HUES6 (cell line): ENCODE data around the gene GNB5.
"Not testable (repeated sequence)": the region's sequence is repeated elsewhere in the genome, so short reads cannot be mapped to it uniquely, and the experiment has no call there.

ENCODE experiments used
- H3K27ac ChIP-seq: 2 replicates; pipeline ENCODE4 v1.7.0; 2013; ENCODE audit warnings: low read depth, mild to moderate bottlenecking, low read length, inconsistent platforms
- H3K27me3 ChIP-seq: 2 replicates; pipeline ENCODE4 v1.6.1; 2013; ENCODE audit warnings: low read length; ENCODE audit not compliant: control insufficient read depth, insufficient read depth
- H3K36me3 ChIP-seq: 2 replicates; pipeline ENCODE4 v1.6.1; 2013; ENCODE audit warnings: low read length; ENCODE audit not compliant: control insufficient read depth, insufficient read depth
- H3K4me1 ChIP-seq: 2 replicates; pipeline ENCODE4 v1.6.1; 2013; ENCODE audit warnings: low read length; ENCODE audit not compliant: control insufficient read depth, insufficient read depth
- H3K4me3 ChIP-seq: 2 replicates; pipeline ENCODE4 v1.5.1; 2013; ENCODE audit warnings: low read depth, low read length
- H3K9ac ChIP-seq: one replicate; pipeline ENCODE4 v1.6.1; 2013; ENCODE audit warnings: mild to moderate bottlenecking, low read length
- H3K9me3 ChIP-seq: 2 replicates; pipeline ENCODE4 v1.6.1; 2013; ENCODE audit warnings: low read depth, low read length; ENCODE audit not compliant: control insufficient read depth, insufficient read depth

The GNB5 gene

DNA sequence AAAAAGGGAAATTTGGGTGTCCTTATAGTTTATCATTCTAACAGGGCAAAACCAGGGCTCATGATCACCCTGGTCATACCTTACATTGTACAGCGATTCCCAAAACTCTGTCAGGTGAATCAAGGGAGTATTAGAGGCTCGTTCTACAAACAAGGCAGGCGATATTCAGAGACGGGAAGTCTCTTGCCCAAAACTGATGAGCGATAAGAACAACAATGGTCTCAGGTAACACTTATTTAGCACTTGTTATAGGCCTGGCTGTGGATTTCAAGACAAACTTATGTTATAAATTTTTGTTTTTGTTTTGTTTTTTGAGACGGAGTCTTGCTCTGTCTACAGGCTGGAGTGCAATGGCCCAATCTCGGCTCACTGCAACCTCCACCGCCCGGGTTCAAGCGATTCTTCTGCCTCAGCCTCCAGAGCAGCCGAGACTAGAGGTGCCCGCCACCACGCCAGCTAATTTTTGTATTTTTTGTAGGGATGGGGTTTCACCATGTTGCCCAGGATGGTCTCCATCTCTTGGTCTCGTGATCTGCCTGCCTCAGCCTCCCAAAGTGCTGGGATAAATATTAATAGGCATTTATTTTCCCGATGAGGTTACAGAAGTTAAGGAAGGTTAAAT, 91.4 kb downstream of the GNB5 start:
- Histone ChIP-seq H3K4me1 (peaks cover 4% of the 10 kb centered on the region; the same call in 1 of the 2 replicates), H3K27ac (no peak overlapping the region), H3K36me3 (no peaks in the 10 kb centered on the region), H3K9me3 (no peaks in the 10 kb centered on the region), H3K9ac (no peak overlapping the region), H3K4me3 (no peak overlapping the region), H3K27me3 (no peaks in the 10 kb centered on the region)

DNA sequence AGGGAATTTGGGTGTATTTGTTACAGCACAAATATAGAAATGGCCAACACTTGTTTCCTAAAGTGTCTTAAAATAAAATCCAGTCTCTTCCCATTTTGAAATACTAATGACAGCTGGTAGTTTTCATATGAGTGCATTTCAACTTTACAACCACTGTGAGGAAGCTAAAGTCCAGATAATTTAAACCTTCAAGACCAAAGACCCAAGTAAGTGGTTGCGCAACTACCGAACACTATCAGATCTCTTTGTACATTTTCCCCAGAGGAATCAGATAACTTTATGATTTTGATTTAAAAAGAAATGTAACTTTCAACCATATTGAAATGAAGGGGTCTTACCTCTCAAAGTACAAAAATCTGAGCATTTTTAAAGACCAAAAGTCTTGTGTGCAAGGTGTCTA, 92.9 kb downstream of the GNB5 start:
- Histone ChIP-seq H3K27me3 (no peaks in the 10 kb centered on the region), H3K9me3 (no peaks in the 10 kb centered on the region), H3K4me1 (peaks cover 3% of the 10 kb centered on the region; the same call in 1 of the 2 replicates), H3K9ac (no peak overlapping the region), H3K4me3 (no peak overlapping the region), H3K36me3 (no peaks in the 10 kb centered on the region), H3K27ac (no peak overlapping the region)

DNA sequence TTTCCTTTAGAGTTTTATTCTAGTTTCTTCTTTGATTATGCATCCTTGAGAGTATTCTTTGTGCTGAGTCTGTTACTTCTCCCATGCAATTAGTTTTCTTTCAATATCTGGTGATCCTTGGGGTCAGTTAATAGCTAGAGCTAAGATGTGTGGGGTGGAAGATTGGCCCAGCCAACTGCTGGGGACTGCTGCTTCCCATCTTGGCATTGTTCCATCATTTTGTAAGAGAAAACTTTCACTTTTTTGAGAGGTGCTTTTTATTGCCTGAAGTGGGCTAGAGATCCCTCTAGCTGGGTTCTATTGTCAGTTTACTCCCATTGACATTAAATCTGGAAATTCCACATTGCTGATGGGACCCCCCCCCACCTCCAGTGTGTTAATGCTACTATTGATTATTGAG, 94.0 kb downstream of the GNB5 start:
- Histone ChIP-seq H3K4me3 (no peak overlapping the region), H3K9ac (no peak overlapping the region), H3K27me3 (no peaks in the 10 kb centered on the region), H3K27ac (no peak overlapping the region), H3K9me3 (no peaks in the 10 kb centered on the region), H3K36me3 (no peaks in the 10 kb centered on the region), H3K4me1 (no peaks in the 10 kb centered on the region)

DNA sequence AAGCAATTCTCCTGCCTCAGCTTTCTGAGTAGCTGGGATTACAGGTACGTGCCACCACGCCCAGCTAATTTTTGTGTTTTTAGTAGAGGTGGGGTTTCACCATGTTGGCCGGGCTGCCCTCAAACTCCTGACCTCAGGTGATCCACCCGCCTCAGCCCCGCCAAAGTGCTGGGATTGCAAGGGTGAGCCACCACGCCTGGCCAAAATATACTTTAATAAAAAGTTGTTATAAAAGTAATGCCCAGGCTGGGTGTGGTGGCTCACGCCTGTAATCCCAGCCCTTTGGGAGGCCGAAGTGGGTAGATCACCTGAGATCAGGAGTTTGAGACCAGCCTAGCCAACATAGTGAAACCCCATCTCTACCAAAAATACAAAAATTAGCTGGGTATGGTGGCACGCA, 94.7 kb downstream of the GNB5 start:
- not testable (repeated sequence) for H3K4me3 ChIP-seq, H3K9me3 ChIP-seq, H3K27me3 ChIP-seq, H3K9ac ChIP-seq, H3K4me1 ChIP-seq, H3K27ac ChIP-seq, H3K36me3 ChIP-seq

DNA sequence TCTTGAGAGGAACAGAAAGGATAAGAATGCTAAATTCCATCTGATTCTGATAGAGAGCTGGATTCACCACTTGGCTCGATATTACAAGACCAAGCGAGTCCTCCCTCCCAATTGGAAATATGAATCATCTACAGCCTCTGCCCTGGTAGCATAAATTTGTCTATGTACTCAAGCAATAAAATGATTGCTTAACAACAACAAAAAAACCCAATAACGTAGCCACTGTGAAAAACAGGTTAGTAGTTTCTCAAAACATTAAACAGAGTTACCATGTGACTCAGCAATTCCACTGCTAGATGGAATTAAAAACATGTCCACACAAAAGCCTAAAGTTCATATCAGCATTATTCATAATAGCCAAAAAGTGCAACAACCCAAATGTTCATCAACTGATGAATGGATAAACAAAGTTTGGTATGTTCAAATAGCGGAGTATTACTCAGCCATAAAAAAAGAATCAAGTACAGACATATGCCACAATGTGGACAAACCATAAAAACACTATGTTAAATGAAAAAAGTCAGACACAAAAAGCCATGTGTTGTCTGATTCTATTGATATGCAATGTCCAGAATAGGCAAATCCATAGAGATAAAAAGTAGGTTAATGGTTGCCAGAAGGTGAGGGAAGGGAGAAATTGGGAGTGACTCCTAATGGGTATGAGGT, 95.5 kb downstream of the GNB5 start:
- Histone ChIP-seq H3K9ac (no peak overlapping the region), H3K9me3 (no peaks in the 10 kb centered on the region), H3K4me3 (no peak overlapping the region), H3K27ac (no peak overlapping the region), H3K4me1 (no peaks in the 10 kb centered on the region), H3K36me3 (no peaks in the 10 kb centered on the region), H3K27me3 (no peaks in the 10 kb centered on the region)

DNA sequence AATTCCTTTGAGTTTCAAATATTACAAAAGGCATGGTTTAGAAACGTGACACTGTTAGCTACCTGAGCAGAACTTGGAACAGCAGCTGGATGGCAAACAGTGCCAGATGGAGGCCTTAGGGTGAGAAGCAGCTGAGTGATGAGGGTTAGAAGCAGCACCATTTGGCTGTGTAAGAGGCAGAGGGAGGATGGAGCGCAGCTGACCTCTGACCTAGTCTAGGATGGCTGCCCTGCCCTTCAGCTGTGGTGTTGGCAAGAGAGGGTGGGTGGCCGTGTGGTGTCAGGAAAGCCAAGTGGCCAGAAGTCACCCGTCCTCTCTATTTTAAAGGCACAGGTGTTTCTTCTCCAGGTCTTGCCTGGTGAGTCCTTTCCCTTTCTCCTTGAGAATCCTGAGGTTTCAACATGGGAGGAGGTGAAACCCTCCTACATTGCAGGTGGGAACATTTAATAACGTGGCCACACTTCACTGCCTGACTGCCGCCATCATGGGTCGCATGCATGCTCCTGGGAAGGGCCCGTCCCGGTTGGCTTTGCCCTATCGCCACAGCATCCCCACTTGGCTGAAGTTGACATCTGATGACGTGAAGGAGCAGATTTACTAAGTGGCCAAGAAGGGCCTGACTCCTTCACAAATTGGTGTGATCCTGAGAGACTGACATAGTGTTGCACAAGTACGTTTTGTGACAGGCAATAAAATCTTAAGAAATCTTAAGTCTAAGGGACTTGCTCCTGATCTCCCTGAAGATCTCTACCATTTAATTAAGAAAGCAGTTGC, 96.2 kb downstream of the GNB5 start:
- Histone ChIP-seq H3K4me3 (no peak overlapping the region), H3K4me1 (no peaks in the 10 kb centered on the region), H3K27me3 (no peaks in the 10 kb centered on the region), H3K9ac (no peak overlapping the region), H3K9me3 (peaks cover 4% of the 10 kb centered on the region; the same call in 1 of the 2 replicates), H3K27ac (no peak overlapping the region), H3K36me3 (no peaks in the 10 kb centered on the region)

DNA sequence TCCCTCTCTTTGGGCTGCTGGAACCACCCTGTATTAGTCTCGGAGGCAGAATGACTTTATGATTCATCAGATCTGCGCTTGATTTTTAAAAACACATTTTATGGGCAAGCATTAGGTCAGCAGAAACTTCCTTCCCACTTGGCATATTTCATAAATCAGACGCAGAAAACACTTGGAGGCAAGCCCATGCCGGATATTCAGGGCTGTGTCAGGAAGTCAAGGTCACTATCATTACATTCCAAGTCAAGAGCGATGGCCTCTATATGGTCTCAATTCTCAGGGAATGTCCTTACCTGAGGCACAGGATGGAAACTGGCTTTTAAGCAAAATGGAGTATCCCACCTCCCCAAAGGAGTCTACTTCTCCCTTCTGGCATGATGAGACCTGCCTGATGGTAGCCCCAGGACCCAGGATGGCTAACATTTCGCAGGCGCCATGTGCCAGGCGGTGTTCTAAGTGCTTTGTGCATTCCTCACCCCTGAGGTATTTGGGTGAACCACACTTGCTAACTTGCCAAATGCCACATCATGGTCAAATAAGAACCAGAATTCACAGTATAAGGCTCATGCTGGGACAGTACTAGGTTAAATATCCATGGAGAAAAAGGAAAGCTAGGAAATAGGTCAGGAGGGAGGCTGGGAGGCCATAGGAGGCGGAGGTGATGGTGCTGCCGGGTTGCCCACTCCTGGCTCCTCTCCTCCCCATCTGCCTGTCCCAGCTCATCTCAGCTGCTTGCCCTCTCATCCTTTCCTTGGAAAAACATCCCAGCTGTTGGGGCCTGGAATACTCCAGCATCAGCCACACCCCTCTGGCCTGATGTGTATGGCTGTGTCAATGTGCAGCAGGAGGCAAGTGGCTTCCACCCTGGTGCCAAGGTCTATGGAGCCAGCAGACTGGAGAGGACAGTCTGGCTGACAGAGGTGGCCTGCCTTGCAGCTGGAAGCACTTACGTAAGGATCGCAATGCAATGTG, 97.4 kb downstream of the GNB5 start:
- H3K27me3 ChIP-seq = no peaks in the 10 kb centered on the region
- H3K9ac ChIP-seq = no peak overlapping the region
- no peak overlapping the region for H3K27ac ChIP-seq
- no peaks in the 10 kb centered on the region for H3K4me1 ChIP-seq
- no peaks in the 10 kb centered on the region for H3K36me3 ChIP-seq
- no peak overlapping the region for H3K4me3 ChIP-seq
- peaks cover 4% of the 10 kb centered on the region; the same call in 1 of the 2 replicates for H3K9me3 ChIP-seq

DNA sequence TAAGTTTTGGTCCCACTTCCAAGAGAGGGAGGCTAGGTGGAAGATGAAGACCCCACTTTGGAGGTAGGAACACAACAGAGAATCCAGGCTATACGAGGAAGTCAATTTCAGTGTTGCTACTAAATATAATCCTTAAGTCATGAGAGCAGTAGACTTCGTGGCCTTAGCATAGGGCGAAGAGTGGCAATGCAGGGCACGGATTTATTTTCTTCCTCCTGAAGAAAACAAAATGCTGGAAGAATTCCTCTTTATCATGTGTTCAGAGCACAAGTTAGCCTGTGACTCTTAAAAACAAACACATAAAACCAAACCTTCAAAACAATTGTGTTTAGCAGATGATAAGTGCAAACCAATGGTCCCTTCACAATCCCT, 98.0 kb downstream of the GNB5 start:
- Histone ChIP-seq H3K36me3 (no peaks in the 10 kb centered on the region), H3K4me1 (no peaks in the 10 kb centered on the region), H3K27ac (no peak overlapping the region), H3K9me3 (peaks cover 5% of the 10 kb centered on the region; the same call in 1 of the 2 replicates), H3K4me3 (no peak overlapping the region), H3K27me3 (no peaks in the 10 kb centered on the region), H3K9ac (no peak overlapping the region)

DNA sequence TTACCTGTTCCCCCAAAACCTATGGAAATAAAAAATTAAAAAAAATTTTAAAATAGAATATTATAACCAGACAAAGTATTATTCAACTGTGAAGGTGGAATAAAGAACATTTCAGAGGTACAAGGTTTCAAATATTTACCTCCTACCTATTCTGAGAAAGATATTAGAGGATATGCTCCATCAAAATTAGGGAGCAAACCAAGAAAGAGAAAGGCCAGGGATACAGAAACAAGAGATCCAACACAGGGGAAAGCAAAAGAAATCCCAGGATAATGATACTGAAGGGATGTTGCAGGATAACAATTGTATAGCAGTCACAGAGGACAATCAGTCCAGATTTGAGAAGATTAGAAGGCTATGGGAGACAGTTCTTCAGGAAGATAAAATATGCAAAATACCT, 101.0 kb downstream of the GNB5 start:
- Histone ChIP-seq H3K4me1 (no peaks in the 10 kb centered on the region), H3K9ac (no peak overlapping the region), H3K36me3 (no peaks in the 10 kb centered on the region), H3K27me3 (no peaks in the 10 kb centered on the region), H3K9me3 (peaks cover 19% of the 10 kb centered on the region), H3K4me3 (no peak overlapping the region), H3K27ac (no peak overlapping the region)

DNA sequence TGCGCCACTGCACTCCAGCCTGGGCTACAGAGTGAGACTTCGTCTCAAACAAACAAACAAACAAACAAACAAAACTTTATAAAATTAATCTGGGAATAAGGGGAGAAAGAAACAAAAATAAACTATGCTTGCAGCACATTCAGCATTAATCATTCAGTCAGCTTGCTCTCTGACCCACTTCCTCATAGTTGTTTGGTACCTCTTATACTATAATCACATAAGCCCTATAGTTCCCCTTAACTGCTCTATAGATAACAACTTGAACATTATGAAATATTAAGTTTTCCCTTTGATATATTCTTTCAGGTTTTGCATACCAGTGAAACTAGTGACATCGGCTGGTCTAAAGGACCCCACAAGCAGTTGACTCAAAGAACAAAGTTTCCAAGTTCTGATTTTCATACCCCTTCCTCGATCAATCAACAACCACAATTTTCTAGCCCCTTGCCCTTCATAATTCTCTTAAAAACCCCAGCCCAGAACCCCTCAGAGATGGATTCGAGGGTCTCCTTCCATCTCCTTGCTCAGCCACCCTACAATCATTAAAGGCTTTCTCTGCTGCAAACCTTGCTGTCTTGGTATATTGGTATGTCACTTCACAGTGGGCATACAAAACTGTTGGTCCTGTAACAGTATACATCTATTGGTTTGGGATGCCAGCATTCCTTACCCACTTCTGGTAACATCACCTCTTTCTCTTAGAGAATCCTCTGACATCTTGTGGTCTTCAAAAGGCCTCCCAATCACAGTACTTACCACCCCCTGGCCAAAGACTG, 105.0 kb downstream of the GNB5 start:
- no peak overlapping the region for H3K9ac ChIP-seq
- no peaks in the 10 kb centered on the region for H3K27me3 ChIP-seq
- H3K36me3 ChIP-seq = no peaks in the 10 kb centered on the region
- H3K4me3 ChIP-seq = no peak overlapping the region
- peaks cover 19% of the 10 kb centered on the region for H3K9me3 ChIP-seq
- no peak overlapping the region for H3K27ac ChIP-seq
- no peaks in the 10 kb centered on the region for H3K4me1 ChIP-seq
